Loucy (cell line): ENCODE results near the gene ESYT2.
"Not testable (repeated sequence)": the region's sequence is repeated elsewhere in the genome, so short reads cannot be mapped to it uniquely, and the experiment has no call there.

Experiments
- H2AFZ ChIP-seq: fragments of 200-600 bp; sonication (generic); 2 replicates; pipeline ENCODE4 v1.6.0; 2016; ENCODE audit warnings: antibody characterized with exemption, mild to moderate bottlenecking, low read length, moderate library complexity
- H3F3A ChIP-seq: fragments of 200-600 bp; 2 replicates; pipeline ENCODE4 v1.6.0; 2016; ENCODE audit warnings: antibody characterized with exemption, low read depth, mild to moderate bottlenecking
- H3K27me3 ChIP-seq: fragments of 200-600 bp; sonication (generic); 2 replicates; pipeline ENCODE4 v1.6.1; 2014; ENCODE audit warnings: low read length, mild to moderate bottlenecking; ENCODE audit not compliant: insufficient read depth, poor library complexity, severe bottlenecking
- H3K36me3 ChIP-seq: fragments of 200-600 bp; sonication (generic); 2 replicates; pipeline ENCODE4 v1.6.1; 2016; ENCODE audit warnings: low read length; ENCODE audit not compliant: insufficient read depth
- H3K4me1 ChIP-seq: fragments of 200-600 bp; sonication (generic); 2 replicates; pipeline ENCODE4 v1.5.1; 2014; ENCODE audit warnings: low read length, mild to moderate bottlenecking; ENCODE audit not compliant: insufficient read depth, poor library complexity, severe bottlenecking
- H3K4me2 ChIP-seq: fragments of 200-600 bp; sonication (generic); 2 replicates; pipeline ENCODE4 v1.6.0; 2014; ENCODE audit warnings: antibody characterized with exemption, low read length, low read depth, mild to moderate bottlenecking; ENCODE audit not compliant: poor library complexity, severe bottlenecking
- H3K4me3 ChIP-seq: fragments of 200-600 bp; sonication (generic); 2 replicates; pipeline ENCODE4 v1.5.1; 2014; ENCODE audit warnings: low read length, mild to moderate bottlenecking, mixed read lengths; ENCODE audit not compliant: poor library complexity, severe bottlenecking
- H3K79me2 ChIP-seq: fragments of 200-600 bp; sonication (generic); 2 replicates; pipeline ENCODE4 v1.6.1; 2014; ENCODE audit warnings: low read length; ENCODE audit not compliant: insufficient read depth
- H3K9ac ChIP-seq: fragments of 200-600 bp; sonication (generic); 2 replicates; pipeline ENCODE4 v1.6.0; 2014; ENCODE audit warnings: mild to moderate bottlenecking, low read depth, low read length, moderate library complexity; ENCODE audit not compliant: poor library complexity, severe bottlenecking
- H3K9me2 ChIP-seq: fragments of 200-600 bp; sonication (generic); replicated peaks from 2 replicates; pipeline ENCODE4 v1.6.1; 2016; ENCODE audit warnings: low read depth, low read length, mixed read lengths
- H3K9me3 ChIP-seq: fragments of 200-600 bp; sonication (generic); 2 replicates; pipeline ENCODE4 v1.6.1; 2014; ENCODE audit warnings: mild to moderate bottlenecking, antibody characterized with exemption, low read length, low read depth; ENCODE audit not compliant: insufficient read depth
- H4K20me1 ChIP-seq: fragments of 200-600 bp; sonication (generic); 2 replicates; pipeline ENCODE4 v1.6.0; 2014; ENCODE audit warnings: antibody characterized with exemption, low read length, mild to moderate bottlenecking; ENCODE audit not compliant: insufficient read depth, poor library complexity, severe bottlenecking
- CTCF ChIP-seq: fragments of 200-600 bp; sonication (generic); conservative IDR thresholded peaks from 2 replicates; pipeline ENCODE4 v1.5.1; 2014; ENCODE audit warnings: mild to moderate bottlenecking, antibody characterized with exemption, low read length
- EZH2phosphoT487 ChIP-seq: fragments of 200-600 bp; IDR thresholded peaks from 2 replicates; pipeline ENCODE4 v1.6.1; 2018; ENCODE audit warnings: antibody characterized with exemption, mild to moderate bottlenecking, moderate library complexity, borderline replicate concordance

The ESYT2 gene

GRCh38 chr7:158699341-158699740 lies 130.0 kb downstream of the ESYT2 start:
- Histone ChIP-seq H3K4me1 (peaks cover 75% of the 10 kb centered on the region), H3K4me2 (peak overlapping the region; percentile 82)

DNA sequence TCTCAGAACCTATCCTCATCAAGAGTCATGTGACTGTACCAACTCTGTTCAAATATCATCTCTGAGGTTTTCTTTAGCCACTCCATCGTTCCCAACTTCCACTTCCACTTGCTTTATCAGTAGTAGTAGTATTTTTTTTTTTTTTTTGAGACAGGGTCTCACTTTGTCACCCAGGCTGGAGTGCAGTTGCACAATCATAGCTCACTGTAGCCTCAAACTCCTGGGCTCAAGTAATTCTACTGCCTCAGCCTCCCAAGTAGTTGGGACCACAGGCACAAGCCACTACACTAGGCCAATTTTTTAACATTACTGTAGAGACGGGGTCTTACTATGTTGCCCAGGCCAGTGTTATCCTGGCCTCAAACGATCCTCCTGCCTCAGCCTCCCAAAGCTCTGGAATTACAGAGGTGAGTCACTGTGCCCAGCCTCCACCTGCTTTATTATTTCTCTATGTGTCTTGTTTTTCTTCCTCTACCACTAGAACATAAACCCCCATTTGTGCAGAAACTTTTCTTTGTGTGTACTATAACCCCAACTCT lies 130.6 kb downstream of the ESYT2 start:
- no peak overlapping the region for H3K4me3 ChIP-seq
- H4K20me1 ChIP-seq = peaks cover 33% of the 10 kb centered on the region
- no peaks in the 10 kb centered on the region; the same call in 1 of the 2 replicates for H3F3A ChIP-seq
- H2AFZ ChIP-seq = no peak overlapping the region
- TF ChIP-seq CTCF (no peak), EZH2phosphoT487 (no peak)
- H3K9me2 ChIP-seq = no peaks in the 10 kb centered on the region
- H3K79me2 ChIP-seq = peaks cover 96% of the 10 kb centered on the region
- no peak overlapping the region for H3K9ac ChIP-seq
- H3K4me2 ChIP-seq = peak overlapping the region; percentile 82
- peaks cover 81% of the 10 kb centered on the region for H3K4me1 ChIP-seq
- H3K27me3 ChIP-seq = no peaks in the 10 kb centered on the region
- H3K36me3 ChIP-seq = peaks cover 20% of the 10 kb centered on the region; the same call in 1 of the 2 replicates
- H3K9me3 ChIP-seq = no peaks in the 10 kb centered on the region

More at GRCh38 chr7:158699341-158699740, 130.0 kb downstream of the ESYT2 start:
- no peak for TF ChIP-seq EZH2phosphoT487
- no peak for TF ChIP-seq CTCF
- Histone ChIP-seq H3F3A (no peaks in the 10 kb centered on the region; the same call in 1 of the 2 replicates), H3K27me3 (no peaks in the 10 kb centered on the region), H3K9ac (no peak overlapping the region), H4K20me1 (peaks cover 33% of the 10 kb centered on the region), H3K9me2 (no peaks in the 10 kb centered on the region), H2AFZ (no peak overlapping the region), H3K9me3 (no peaks in the 10 kb centered on the region), H3K4me3 (no peak overlapping the region), H3K36me3 (peaks cover 20% of the 10 kb centered on the region; the same call in 1 of the 2 replicates), H3K79me2 (peaks cover 96% of the 10 kb centered on the region)

- not testable (repeated sequence) for H2AFZ ChIP-seq, H3K9ac ChIP-seq, H3K27me3 ChIP-seq, H3K9me3 ChIP-seq, H3K4me2 ChIP-seq, H3K9me2 ChIP-seq, H3F3A ChIP-seq, H3K4me3 ChIP-seq
- Histone ChIP-seq H3K79me2 (peaks cover 91% of the 10 kb centered on the region), H3K36me3 (peaks cover 20% of the 10 kb centered on the region; the same call in 1 of the 2 replicates), H3K4me1 (peaks cover 77% of the 10 kb centered on the region), H4K20me1 (peaks cover 24% of the 10 kb centered on the region)
These were observed 131.7 kb downstream of the ESYT2 start for GRCh38 chr7:158697597-158697996.
